Upper lobe of left lung (tissue), 6 donors: ENCODE measurements around the gene MTMR8. TPM values are rescaled to one million over a fixed set of nuclear protein-coding genes. Genes with fewer than 3 reads are reported as not detected.
"Not testable (repeated sequence)": the region's sequence is repeated elsewhere in the genome, so short reads cannot be mapped to it uniquely, and the experiment has no call there.

Experiments
- ATAC-seq, 2 donors: fragments of 200-7000 bp; cut with Tn5 transposase; one replicate each; pipeline ENCODE4 v1.9.1; 2022; ENCODE audit warnings: mild to moderate bottlenecking in 2 of 2, moderate library complexity in 2 of 2; ENCODE audit not compliant: low FRiP score in 2 of 2
- DNase-seq, 2 donors: peaks; one replicate each; pipeline ENCODE4 v3.0.0-alpha.2; 2019 to 2020
- H3K27ac ChIP-seq, 4 donors: fragments of 200-600 bp; sonication (generic); one replicate each; pipeline ENCODE4 v1.5.1; 2016 to 2019
- H3K27me3 ChIP-seq, 4 donors: fragments of 200-600 bp; sonication (generic); one replicate each; pipeline ENCODE4 v1.5.1; 2017 to 2019
- H3K36me3 ChIP-seq, 4 donors: fragments of 200-600 bp; sonication (generic); one replicate each; pipeline ENCODE4 v1.5.1; 2016 to 2019
- H3K4me1 ChIP-seq, 4 donors: fragments of 200-600 bp; sonication (generic); one replicate each; pipeline ENCODE4 v1.5.1; 2018 to 2019
- H3K4me3 ChIP-seq, 4 donors: fragments of 200-600 bp; sonication (generic); one replicate each; pipeline ENCODE4 v1.5.1; 2017 to 2019; ENCODE audit warnings: mild to moderate bottlenecking in 2 of 4, moderate library complexity in 1 of 4
- H3K9me3 ChIP-seq, 4 donors: fragments of 200-600 bp; sonication (generic); one replicate each; pipeline ENCODE4 v1.5.1; 2018 to 2019
- CTCF ChIP-seq, 6 experiments: fragments of 450-650 bp in 4 of 6; fragments of 200-600 bp in 2 of 6; sonication (generic) in 2 of 6; IDR thresholded peaks; one replicate each; pipeline ENCODE4 v1.5.1; 2016 to 2019; ENCODE audit warnings: antibody characterized with exemption in 6 of 6
- EP300 ChIP-seq, 4 donors: sonication (generic); formaldehyde crosslinking; IDR thresholded peaks; one replicate each; pipeline ENCODE4 v1.5.1; 2017; ENCODE audit warnings: antibody characterized with exemption in 4 of 4, control low read depth in 2 of 4
- POLR2A ChIP-seq, 4 donors: fragments of 450-650 bp; IDR thresholded peaks; one replicate each; pipeline ENCODE4 v1.5.1; 2016 to 2017; ENCODE audit warnings: antibody characterized with exemption in 4 of 4, mild to moderate bottlenecking in 2 of 4
- POLR2AphosphoS5 ChIP-seq, 2 donors: sonication (generic); formaldehyde crosslinking; IDR thresholded peaks; one replicate each; pipeline ENCODE4 v1.5.1; 2017; ENCODE audit warnings: antibody characterized with exemption in 2 of 2
- WGBS, 2 donors: methylation state at CpG; one replicate each; pipeline ENCODE4 v1.1.5; 2017 to 2018; 5-methylcytosine and 5-hydroxymethylcytosine counted together
- total RNA-seq, 6 donors: library from RNA; depleted of rRNA in 4 of 6; stranded (reverse); fragments of >200 nt in 4 of 6; gene quantifications; one replicate each; pipeline versions ENCODE4 v1.1.0 to v1.2.1, GENCODE V29; 2016 to 2021
- donor health status: DM: no; HTN: no; CAD: no; lungs with moderate emphysema.
- donor health status: DM: no; HTN: yes; CAD: no; lungs with severe emphysema.

MTMR8 gene
- total RNA-seq, 6 donors from 2014 or later: 2.3 to 4.2 (median 2.3) TPM; not detected in 1

- H3K27me3 ChIP-seq: no peaks in the 10 kb centered on the region
- DNase-seq (no peak), ATAC-seq (no peak)
- WGBS, 2 donors: 19 to 39% methylated on average over 2 of the region's 2 CpGs
- no peak overlapping the region for H3K27ac ChIP-seq
- TF ChIP-seq CTCF (IDR thresholded peaks at IDR 0.05) (no peak), POLR2A (IDR thresholded peaks at IDR 0.05) (no peak), EP300 (IDR thresholded peaks at IDR 0.05) (no peak), POLR2AphosphoS5 (IDR thresholded peaks at IDR 0.05) (no peak)
- peaks cover 0 to 3% (median 0%) of the 10 kb centered on the region in 4 donors for H3K9me3 ChIP-seq
- no peaks in the 10 kb centered on the region for H3K36me3 ChIP-seq
- H3K4me3 ChIP-seq: no peak overlapping the region
- no peaks in the 10 kb centered on the region for H3K4me1 ChIP-seq
Observed at GRCh38 chrX:64427787-64428186, 32.5 kb upstream of the MTMR8 start.

- TF ChIP-seq POLR2AphosphoS5 (IDR thresholded peaks at IDR 0.05): no peak
- no peak for TF ChIP-seq CTCF (IDR thresholded peaks at IDR 0.05)
- no peak for TF ChIP-seq EP300 (IDR thresholded peaks at IDR 0.05)
- TF ChIP-seq POLR2A (IDR thresholded peaks at IDR 0.05): no peak
- Histone ChIP-seq H3K27ac (no peak overlapping the region), H3K27me3 (no peaks in the 10 kb centered on the region), H3K4me3 (no peak overlapping the region), H3K9me3 (no peaks in the 10 kb centered on the region), H3K36me3 (no peaks in the 10 kb centered on the region), H3K4me1 (no peaks in the 10 kb centered on the region)
- no peak for DNase-seq
- ATAC-seq: no peak
Observed at GRCh38 chrX:64427281-64427680, 32.0 kb upstream of the MTMR8 start.

- H3K4me3 ChIP-seq, H3K27me3 ChIP-seq, H3K9me3 ChIP-seq, ATAC-seq, DNase-seq, H3K36me3 ChIP-seq, H3K27ac ChIP-seq, H3K4me1 ChIP-seq: not testable (repeated sequence)
- 91 to 100% methylated on average over 3 to 4 of the region's 4 CpGs for WGBS, 2 donors
Observed at GRCh38 chrX:64409730-64410129, 14.5 kb upstream of the MTMR8 start.

- ATAC-seq (no peak), DNase-seq (no peak)
- WGBS, 2 donors: 62 to 94% methylated on average over 1 of the region's 1 CpG
- no peaks in the 10 kb centered on the region for H3K27me3 ChIP-seq
- no peak overlapping the region for H3K27ac ChIP-seq
- TF ChIP-seq EP300 (IDR thresholded peaks at IDR 0.05) (no peak), POLR2A (IDR thresholded peaks at IDR 0.05) (no peak), POLR2AphosphoS5 (IDR thresholded peaks at IDR 0.05) (no peak), CTCF (IDR thresholded peaks at IDR 0.05) (no peak)
- peaks cover 0 to 2% (median 0%) of the 10 kb centered on the region in 4 donors for H3K4me1 ChIP-seq
- no peaks in the 10 kb centered on the region for H3K36me3 ChIP-seq
- no peak overlapping the region for H3K4me3 ChIP-seq
- H3K9me3 ChIP-seq: no peaks in the 10 kb centered on the region
Observed at GRCh38 chrX:64398088-64398487, 2.8 kb upstream of the MTMR8 start.

GRCh38 chrX:64395568-64395929 is 297 bp upstream of the MTMR8 start:
- TF ChIP-seq EP300 (IDR thresholded peaks at IDR 0.05): no peak
- no peak for TF ChIP-seq CTCF (IDR thresholded peaks at IDR 0.05)
- TF ChIP-seq POLR2A (IDR thresholded peaks at IDR 0.05): no peak
- no peak for TF ChIP-seq POLR2AphosphoS5 (IDR thresholded peaks at IDR 0.05)
- Histone ChIP-seq H3K27ac (peak overlapping the region in 1 of 4 donors; percentile 32), H3K27me3 (no peaks in the 10 kb centered on the region), H3K4me3 (peak overlapping the region in 3 of 4 donors; percentile 46 to 71 (median 66)), H3K9me3 (no peaks in the 10 kb centered on the region), H3K36me3 (no peaks in the 10 kb centered on the region), H3K4me1 (peaks cover 0 to 2% (median 0%) of the 10 kb centered on the region in 4 donors)
- DNase-seq: no peak
- no peak for ATAC-seq
- WGBS, 2 donors: 10% methylated on average over 4 of the region's 4 CpGs; no CpG with 5 or more reads in 1 of the 2 donors
